T follicular helper cell (primary cell): ENCODE data around the gene KRTAP5-10.
"Not testable (repeated sequence)": the region's sequence is repeated elsewhere in the genome, so short reads cannot be mapped to it uniquely, and the experiment has no call there.

Experiments
- DNase-seq: peaks from one replicate; pipeline ENCODE4 v3.0.0-alpha.2; 2020; ENCODE audit warnings: low read depth

The KRTAP5-10 gene

DNA sequence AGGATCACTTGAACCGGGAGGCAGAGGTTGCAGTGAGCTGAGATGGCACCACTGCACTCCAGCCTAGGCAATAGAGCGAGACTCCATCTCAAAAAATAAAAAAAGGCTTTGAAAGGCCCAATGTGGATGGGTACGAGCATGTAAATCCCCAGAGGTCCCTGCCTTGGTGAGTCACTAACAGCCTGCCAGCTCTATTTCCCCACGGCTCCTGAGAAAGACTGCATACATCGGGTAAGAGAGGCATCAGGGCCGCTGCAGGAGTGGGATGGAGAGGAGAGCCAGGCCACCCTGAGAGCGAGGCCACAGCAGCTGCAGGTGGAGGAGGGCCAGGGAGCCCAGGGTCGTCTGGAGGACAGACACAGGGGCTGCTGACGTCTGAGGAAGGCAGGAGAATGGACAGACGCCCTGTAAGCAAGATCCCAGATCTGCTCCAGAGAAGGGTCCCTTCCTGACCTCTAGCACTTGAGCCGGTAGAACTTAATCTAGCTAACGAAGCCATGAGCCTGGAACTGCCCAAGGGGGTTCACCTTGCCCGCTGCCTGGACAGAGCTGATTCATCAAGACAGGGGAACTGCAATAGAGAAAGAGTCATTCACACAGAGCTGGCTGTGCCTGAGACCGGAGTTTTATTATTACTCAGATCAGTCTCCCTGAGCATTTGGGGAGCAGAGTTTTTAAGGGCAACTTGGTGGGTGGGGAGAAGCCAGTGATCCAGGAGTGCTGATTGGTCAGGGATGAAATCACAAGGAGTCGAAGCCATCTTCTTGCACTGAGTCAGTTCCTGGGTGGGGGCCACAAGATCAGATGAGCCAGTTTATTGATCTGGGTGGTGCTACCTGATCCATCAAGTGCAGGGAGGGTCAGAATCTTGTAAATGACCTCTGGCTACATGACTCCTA, 22.2 kb upstream of the KRTAP5-10 start:
- no peak for DNase-seq

DNA sequence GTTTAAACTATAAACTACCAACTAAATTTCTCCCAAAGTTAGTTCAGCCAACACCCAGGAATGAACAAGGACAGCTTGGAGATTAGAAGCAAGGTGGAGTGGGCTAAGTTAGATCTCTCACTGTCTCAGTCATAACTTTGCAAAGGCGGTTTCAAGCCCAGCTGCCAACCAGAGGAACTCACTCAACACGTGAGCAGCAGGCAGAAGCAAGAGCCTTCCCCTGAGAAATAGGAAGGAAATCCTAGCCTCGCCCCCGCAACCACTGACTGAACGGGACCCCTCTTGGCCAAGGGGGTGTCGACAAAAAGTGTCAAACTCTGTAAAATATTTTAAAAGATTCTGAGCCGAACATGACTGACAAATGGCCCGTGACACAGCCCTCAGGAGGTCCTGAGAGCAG, 21.5 kb upstream of the KRTAP5-10 start:
- no peak for DNase-seq

DNA sequence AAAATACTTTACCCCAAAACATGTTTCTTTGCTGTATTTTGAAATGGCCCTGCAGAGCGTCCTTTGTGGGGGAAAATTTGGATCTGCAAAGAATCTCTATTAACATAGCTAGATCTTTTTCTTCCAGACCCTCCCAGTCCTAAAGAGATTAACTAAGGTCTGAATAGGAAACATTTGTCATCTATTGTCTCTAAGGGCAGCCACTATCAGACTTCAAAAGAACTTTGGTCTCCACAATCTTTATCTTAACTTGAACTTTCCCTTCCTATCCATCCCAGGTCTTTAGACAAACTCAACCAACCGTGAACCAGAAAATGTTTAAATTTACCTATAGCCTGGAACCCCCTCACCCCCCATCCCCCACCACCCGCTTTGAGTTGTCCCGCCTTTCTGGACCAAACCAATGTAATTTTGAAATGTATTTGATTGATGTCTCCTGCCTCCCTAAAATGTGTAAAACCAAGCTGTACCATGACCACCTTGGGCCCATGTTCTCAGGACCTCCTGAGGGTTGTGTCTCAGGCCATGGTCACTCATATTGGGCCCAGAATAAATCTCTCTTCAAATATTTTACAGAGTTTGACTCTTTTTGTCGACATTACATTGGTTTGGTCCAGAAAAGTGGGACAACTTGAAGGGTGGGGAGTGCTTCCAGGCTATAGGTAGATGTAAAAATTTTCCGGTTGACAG, 20.7 kb upstream of the KRTAP5-10 start:
- no peak for DNase-seq

DNA sequence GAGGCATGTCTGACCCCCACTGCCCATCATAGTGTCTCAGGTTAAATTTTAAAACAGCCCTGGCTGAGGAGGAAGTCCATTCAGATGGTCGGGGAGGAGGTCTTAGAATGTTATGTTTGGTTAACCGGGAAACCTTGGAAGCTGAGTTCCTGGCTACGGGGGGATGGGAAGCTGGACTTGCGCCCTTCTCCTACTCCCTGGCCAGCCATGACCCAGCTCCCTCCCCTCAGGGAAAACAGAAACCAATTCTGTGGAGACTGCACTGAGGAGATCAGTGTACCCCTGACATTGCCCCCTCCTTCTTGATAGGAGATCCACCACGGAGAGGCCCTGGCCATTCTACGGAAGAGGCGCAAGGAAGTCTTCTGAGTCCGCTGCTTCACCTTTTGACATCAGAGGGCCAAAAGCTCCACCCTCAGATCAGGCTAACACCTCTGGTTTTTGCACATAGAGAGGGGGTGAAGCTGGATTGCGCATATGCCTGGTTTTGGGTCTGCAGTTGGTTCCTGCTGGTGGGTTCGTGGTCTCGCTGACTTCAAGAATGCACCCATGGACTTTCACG, 19.9 kb upstream of the KRTAP5-10 start:
- no peak for DNase-seq

DNA sequence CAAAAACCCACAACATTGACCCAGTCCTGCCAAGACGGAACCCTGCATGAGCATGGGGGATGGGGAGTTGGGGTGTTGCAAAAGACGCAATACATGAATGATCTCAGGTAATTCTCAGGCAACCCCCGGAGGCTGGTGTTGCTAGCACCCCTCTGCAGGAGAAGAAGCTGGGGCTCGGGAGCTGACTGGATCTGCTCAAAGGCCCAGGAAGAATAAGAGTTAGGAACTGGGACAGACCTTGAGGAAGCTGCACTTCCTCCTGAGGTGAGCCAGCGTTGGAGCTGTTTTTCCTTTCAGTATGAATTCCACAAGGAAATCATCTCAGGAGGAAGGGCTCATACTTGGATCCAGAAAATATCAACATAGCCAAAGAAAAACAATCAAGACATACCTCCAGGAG, 17.2 kb upstream of the KRTAP5-10 start, which contains the start of gene KRTAP5-9:
Gene KRTAP5-9 (plus strand): TSS at position 301 of the 400 bp plus-strand sequence. CDS start 238 bp downstream, outside the sequence.
- DNase-seq: no peak

DNA sequence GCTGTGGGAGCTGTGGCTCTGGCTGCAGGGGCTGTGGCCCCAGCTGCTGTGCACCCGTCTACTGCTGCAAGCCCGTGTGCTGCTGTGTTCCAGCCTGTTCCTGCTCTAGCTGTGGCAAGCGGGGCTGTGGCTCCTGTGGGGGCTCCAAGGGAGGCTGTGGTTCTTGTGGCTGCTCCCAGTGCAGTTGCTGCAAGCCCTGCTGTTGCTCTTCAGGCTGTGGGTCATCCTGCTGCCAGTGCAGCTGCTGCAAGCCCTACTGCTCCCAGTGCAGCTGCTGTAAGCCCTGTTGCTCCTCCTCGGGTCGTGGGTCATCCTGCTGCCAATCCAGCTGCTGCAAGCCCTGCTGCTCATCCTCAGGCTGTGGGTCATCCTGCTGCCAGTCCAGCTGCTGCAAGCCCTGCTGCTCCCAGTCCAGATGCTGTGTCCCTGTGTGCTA, 16.6 kb upstream of the KRTAP5-10 start:
- DNase-seq: no peak

DNA sequence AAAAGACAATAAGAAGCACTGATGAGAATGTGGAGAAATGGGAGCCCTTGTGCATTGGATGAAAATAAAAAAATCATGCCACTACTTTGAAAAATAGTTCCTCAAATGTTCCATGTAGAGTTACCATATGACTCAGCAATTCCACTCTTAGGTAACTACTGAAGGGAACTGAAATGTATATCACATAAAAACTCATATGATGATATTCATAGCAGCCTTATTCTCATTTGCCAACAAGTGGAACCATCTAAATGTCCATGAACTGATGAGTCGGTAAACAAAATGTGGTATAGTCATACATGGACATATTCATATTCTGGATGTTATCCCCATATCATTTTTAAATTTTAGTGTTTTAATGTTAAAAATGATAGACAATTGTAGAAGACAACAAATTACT, 13.7 kb upstream of the KRTAP5-10 start:
- no peak for DNase-seq

DNA sequence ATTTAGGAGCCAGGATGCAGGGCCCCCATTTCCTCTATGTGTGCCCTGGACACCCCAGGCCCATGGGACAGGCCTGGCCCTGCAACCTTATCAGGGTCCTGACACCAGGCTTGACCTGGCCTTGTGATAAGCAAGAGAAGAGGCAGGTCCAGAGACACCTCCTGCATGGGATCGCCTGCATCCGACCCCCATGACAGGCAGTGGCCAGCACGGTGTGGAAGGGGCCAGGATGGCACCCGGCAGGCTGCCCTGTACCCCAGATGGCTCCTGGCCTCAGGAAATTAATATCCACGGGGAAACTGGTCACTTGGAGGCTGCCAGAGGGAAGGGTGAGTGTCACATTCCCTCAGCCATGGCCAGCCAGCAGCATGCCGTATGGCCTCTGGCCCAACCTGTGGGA, 10.4 kb upstream of the KRTAP5-10 start:
- DNase-seq: no peak

DNA sequence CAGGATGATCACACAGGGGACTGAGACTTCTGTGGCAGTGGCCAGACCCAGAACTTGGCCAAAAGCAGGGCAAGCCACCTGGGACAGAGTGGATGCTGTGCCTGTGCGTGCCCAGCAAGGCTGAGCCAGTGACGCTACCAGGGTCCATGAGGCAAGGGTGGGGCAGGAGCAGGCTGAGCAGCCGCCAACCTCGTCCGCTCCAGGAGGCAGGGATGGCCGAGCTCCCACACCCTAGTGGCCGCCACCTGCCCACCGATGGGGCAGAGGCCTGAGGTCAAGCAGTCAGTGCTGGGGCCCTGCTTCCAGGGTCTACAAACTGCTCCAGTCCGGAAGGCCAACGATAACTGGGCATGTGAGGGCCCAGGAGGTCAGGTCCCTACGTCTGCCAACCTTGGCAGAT, 9.9 kb upstream of the KRTAP5-10 start:
- DNase-seq: no peak

DNA sequence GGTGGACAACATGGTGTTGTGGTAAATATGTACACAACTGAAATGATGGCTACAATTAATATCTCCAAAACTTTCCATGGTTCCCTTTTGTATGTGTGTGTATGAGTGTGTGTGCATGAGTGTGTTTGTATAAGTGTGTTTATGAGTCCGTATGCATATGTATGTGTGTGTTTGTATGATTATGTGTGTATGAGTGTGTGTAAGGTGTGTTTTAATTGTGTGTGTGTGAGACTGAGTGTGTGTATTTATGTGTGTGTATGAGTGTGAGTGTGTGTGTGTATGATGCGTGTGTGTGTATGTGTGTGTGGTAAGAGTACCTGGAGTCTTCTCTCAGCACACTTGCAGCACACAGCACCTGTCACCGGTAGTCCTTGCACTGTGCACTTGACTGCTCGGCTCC, 9.3 kb upstream of the KRTAP5-10 start:
- no peak for DNase-seq

DNA sequence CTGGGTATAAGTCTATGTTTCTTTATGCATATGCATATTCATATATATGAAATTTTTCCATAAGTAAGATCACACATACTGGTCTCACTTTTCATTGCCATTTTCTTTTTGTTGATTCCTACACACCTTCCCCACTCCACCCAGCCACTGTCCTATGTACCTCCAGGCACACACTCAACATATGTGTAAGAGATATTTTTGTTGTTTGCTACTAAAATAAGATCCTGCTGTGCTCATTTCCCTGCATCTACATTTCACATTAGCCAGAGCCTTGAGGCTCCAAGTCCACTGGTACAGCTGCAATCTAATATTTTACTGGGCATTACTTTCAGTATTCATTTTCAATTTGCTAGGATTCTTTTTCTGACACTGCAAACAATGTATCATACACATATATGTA, 8.1 kb upstream of the KRTAP5-10 start:
- DNase-seq: no peak

DNA sequence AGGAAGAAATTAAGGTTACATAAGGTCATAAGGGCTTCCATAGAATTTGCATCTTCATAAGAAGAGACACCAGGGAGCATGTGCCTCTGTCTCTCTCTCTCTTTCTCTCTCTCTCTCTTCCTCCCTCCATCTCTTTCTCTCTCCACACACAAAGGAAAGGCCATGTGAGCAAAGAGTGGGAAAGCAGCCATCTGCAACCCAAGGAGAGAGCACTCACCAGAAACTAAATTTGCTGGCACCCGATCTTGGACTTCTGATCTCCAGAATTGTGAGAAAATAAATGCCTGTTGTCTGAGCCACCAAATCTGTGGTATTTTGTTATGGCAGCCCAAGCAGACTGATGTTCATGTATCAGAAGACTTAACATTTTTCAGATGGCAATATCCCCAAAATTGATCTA, 6.4 kb upstream of the KRTAP5-10 start:
- no peak for DNase-seq

DNA sequence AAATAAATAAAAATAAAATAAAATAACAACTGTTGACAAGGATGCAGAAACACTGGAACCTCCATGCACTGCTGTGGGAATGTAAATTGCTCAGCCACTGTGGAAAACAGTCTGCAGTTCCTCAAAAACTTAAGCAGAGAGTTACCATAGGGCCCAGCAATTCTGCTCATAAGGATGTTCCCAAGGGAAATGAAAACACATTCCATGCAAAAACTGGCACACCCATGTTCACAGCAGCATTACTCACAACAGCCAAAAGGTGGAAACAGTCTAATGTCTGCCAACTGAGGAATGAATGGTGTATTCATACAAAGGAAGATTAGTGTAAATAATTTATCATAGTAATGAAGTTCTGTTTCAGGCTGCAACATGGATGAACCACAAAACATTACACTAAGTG, 3.2 kb upstream of the KRTAP5-10 start:
- DNase-seq: no peak

DNA sequence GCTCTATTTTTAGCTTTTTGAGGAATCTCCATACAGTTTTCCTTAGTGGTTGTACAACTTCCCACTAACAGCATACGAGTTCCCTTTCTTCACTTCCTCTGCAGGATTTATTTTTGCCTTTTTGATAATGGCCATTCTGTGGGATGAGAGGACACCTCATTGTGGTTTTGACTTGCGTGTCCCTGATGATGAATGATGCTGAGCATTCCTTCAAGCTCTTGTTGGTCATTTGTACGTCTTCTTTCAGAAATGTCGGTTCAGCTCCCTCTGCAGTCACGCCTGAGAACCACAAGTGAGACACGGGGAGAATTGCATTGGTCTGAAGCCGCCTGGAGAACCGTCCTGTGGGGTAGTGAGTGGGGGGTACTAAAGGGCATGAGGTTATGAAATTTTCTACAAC, 2.0 kb upstream of the KRTAP5-10 start:
- no peak for DNase-seq

DNA sequence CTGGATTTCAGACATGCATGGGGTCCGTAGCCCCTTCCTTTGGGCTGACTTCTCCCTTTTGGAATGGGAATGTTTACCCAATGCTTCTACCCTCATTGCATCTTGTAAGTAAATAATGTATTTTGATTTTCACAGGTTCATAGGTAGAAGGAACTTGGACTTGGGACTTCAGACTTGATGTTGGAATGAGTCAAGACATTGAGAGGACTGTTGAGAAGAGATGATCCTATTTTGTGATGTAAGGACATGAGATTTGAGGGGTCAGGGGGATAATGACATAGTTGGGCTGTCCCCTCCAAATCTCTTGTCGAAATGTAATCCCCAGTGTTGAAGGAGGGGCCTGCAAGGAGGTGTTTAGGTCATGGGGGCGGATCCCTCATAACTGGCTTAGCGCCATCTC, 933 bp upstream of the KRTAP5-10 start:
- DNase-seq: no peak

DNA sequence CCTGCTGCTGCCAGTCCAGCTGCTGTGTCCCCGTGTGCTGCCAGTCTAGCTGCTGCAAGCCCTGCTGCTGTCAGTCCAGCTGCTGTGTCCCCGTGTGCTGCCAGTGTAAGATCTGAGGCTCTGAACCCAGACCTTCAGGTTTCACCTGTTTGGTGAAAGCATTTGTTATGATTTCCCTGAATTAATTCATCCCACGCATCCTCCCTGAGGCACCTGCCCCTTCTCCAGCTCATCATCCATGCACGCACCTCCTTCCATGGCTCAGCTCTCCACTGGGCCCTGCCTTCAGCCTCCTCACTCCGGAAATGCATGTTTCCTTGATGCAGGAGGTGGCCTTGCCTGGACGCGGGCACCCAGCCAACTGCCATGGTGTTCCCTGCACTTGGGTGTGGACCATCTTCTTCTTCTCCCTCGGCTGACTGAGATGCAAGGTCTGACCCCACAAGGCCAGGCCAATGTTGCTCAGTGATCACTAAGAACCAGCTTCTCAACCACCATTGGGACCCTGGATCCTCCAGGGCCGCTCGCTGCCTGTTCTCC, 788 bp downstream of the KRTAP5-10 start:
- DNase-seq: no peak

DNA sequence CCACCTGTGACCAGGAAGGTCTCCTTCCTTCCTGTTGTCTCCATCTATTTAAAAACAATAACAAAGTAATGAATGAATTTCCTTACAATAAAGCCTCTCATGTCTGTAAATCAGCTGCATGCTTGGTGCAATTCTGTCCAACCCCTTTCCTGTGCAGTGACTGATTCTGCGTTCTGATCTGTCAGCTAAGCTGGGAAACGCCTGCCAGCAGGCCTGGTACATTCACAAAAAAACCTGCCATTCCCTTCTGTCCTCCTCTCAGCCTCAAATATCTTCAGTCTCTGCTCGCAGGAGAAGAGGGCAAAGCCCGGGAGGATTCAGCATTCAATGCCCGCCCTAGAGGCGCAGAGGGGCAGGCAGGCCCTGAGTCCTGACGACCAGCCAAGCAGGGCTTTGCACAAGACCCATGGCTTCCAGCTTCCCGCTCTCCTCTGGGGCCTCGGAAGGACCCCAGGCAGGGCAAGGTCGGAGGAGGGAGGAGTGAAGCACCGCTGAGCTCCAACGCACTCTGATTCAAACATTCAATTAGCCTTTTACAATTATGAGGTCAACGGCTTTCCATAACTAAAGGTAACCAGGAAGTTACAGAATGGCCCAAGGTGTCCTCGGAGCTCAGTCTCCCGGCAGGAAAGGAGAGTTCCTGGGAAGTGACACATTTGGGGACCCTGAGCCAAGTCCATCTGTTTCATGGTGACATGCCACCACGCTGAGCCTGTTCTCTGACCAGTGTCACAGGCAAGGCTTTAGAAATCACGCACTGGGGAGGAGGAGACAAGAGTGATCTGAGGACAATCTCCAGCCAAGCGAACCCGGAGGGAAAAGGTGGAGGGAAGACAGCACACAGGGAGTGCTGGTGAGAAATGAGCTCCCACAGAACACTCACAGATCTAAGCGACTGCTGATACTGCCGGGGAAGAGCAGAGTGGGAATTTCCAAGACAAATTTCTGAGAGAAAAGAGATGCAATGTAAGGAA, 1.6 kb downstream of the KRTAP5-10 start:
- DNase-seq: not testable (repeated sequence)

DNA sequence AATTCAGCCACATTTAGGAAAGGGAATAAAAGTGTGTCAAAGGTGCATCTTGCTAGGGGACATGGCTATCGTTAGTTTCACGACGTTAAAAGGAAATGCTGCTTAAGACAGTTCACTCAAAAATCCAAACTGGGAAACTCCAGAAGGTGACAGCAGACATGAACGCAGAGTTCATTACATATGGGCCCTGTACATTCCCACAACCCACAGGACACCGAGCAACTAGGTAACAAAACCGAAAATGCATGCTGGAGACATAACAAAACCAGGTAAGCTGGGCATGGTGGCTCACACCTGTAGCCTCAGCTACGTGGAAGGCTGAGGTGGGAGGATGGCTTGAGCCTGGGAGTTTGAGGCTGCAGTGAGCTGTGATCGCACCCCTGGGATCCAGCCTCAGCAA, 2.3 kb downstream of the KRTAP5-10 start:
- not testable (repeated sequence) for DNase-seq

DNA sequence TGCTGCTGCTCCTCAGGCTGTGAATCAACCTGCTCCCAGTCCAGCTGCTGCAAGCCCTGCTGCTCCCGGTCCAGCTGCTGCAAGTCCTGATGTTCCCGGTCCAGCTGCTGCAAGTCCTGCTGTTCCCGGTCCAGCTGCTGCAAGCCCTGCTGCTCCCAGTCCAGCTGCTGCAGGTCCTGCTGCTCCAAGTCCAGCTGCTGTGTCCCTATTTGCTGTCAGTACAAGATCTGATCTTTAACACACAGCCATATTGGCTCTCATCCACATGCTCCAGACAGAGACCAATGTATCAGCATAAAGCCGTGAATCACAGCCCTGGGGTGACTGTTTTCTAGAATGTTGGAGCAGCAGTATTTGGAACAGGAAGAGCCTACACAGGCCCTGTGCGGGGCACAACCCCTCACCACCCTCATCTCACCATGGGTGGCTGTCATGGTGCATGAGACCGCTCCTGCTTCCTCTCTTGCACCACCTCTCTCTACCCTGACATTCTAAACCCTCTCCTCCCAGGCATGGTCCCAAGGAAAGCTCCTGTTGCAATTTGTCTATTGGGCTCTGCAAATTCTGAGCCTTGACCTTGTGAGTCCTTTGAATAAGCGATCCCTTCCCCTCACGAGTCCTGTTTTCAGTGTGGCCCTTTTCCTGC, 3.5 kb downstream of the KRTAP5-10 start:
- DNase-seq: no peak

DNA sequence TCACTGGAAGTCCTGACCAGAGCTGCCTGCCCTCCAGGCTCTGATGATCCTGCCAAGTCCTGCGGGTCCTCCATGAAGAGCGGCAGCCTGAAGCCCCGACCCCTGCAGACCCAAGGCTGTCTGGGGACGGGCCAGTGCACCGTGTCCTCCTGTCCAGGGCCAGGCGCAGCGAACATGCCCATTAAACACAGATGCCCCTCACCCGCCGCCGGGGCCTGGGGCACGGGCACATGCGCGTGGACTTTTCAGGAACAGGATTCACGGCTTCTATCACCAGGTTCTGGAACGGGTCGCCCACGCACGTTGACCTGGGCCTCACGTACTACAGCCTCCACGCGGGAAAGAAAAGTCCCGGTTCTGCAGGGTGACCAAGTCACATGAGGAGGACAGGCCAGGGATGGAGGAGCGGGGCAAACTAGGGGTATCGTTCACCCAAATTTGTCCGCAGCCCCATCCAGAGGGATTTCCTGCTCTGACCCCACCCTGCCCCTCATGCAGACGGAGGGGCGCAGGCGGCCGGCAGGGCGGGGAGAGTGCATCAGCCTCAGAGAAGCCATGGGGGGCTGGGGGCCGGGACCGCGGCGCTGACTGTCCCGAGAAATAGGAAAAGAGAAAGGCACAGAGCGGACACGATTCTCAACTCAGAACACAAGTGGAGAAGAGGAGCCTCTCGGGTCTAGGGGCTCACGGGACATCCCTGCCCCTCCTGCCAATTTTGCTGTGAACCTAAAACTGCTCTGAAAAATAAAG, 5.9 kb downstream of the KRTAP5-10 start:
- DNase-seq: not testable (repeated sequence)
